Endothelial cell of umbilical vein (primary cell): ENCODE results near the gene EFHD2.

Experiments
- CTCF ChIP-seq, 2 donors: IDR thresholded peaks; 1 replicate in 1 of 2; 2 replicates in 1 of 2; pipeline ENCODE4 v1.5.1; 2011; ENCODE audit warnings: low read length in 2 of 2, mild to moderate bottlenecking in 2 of 2, moderate library complexity in 2 of 2, control low read depth in 1 of 2, inconsistent platforms in 1 of 2, low read depth in 1 of 2; ENCODE audit not compliant: insufficient read depth in 1 of 2; ENCODE audit errors: extremely low read depth in 1 of 2
- EZH2 ChIP-seq: IDR thresholded peaks from 2 replicates; pipeline ENCODE4 v1.6.1; 2012; ENCODE audit warnings: borderline replicate concordance, low read depth, mild to moderate bottlenecking, moderate library complexity, low read length, inconsistent platforms; ENCODE audit not compliant: severe bottlenecking
- GATA2 ChIP-seq: IDR thresholded peaks from 2 replicates; pipeline ENCODE4 v1.7.0; 2011; ENCODE audit warnings: low read depth, mild to moderate bottlenecking, moderate library complexity, mixed read lengths, low read length; ENCODE audit not compliant: insufficient read length, insufficient read depth
- JUN ChIP-seq: IDR thresholded peaks from 2 replicates; pipeline ENCODE4 v1.6.1; 2011; ENCODE audit warnings: borderline replicate concordance, low read depth; ENCODE audit not compliant: insufficient read length, insufficient read depth
- POLR2A ChIP-seq: IDR thresholded peaks from 2 replicates; pipeline ENCODE4 v1.6.1; 2012; ENCODE audit warnings: low read depth, mild to moderate bottlenecking, control low read depth, low read length

GRCh38 chr1:15407580-15407979 is 2.1 kb upstream of the EFHD2 start:
- TF ChIP-seq CTCF (IDR thresholded peaks at IDR 0.05; ENCODE audit: extremely low read depth in 1 of 2, insufficient read depth in 1 of 2, low read depth in 1 of 2, low read length in 2 of 2), result no peak
- no peak for TF ChIP-seq JUN
- no peak for TF ChIP-seq GATA2
- no peak for TF ChIP-seq EZH2
- TF ChIP-seq POLR2A, result no peak
